ENCODE data around the gene PTBP3.
"Not testable (repeated sequence)": the region's sequence is repeated elsewhere in the genome, so short reads cannot be mapped to it uniquely, and the experiment has no call there.

The PTBP3 gene

DNA sequence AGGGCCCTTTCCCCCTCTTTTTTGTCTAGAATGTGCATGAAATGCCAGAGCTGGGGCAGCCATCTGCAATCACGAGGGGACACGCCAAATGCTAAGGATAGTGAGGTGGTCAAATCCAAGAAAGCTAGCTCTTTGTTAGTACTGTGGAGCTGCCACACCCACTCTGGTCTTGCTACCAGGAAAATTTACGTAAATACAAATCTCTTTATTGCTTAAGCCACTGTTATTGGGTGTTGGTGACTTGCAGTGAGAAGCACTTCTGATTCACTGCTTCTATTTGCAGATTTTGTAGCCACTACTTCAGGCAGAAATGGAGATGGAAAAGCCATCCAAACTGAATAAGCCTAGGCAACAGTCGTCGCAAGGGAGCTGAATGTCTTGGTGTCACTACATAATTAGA is 132.7 kb downstream of the PTBP3 start:
- peaks cover 15% of the 10 kb centered on the region for H3K9me3 Mint-ChIP-seq
- H3K4me1 Mint-ChIP-seq: no peaks in the 10 kb centered on the region
- no peak overlapping the region for H3K4me3 Mint-ChIP-seq
- H3K36me3 Mint-ChIP-seq (ENCODE audit: low read depth): peaks cover 13% of the 10 kb centered on the region
- ATAC-seq (no peak), DNase-seq (no peak)
- H3K27ac Mint-ChIP-seq: no peak overlapping the region
- H3K27me3 Mint-ChIP-seq: no peaks in the 10 kb centered on the region

DNA sequence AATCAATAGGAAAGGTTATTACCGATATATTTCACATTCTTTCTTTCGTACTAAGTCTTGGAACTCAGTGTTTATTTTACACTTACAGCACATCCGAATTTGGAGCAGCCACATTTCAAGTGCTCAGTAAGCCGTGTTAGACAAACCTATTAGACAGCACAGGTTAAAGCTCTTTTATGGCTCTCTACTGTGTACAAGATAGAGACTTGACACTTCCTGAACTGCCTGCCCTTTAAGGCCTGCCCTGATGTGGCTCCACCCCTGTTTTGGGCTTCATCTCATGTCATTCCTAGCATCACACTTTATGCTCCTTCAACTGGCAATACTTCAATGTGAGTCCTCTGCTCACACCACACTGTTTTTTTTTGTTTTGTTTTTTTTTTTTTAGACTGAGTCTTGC is 134.8 kb downstream of the PTBP3 start:
- H3K27me3 Mint-ChIP-seq: no peaks in the 10 kb centered on the region
- no peak for DNase-seq
- H3K4me3 Mint-ChIP-seq: no peak overlapping the region
- H3K27ac Mint-ChIP-seq: no peak overlapping the region
- H3K36me3 Mint-ChIP-seq (ENCODE audit: low read depth): peaks cover 7% of the 10 kb centered on the region
- H3K9me3 Mint-ChIP-seq: peaks cover 10% of the 10 kb centered on the region
- peaks cover 6% of the 10 kb centered on the region for H3K4me1 Mint-ChIP-seq
- no peak for ATAC-seq

- ATAC-seq (no peak), DNase-seq (no peak)
- H3K27me3 Mint-ChIP-seq: no peaks in the 10 kb centered on the region
- H3K4me3 Mint-ChIP-seq: no peak overlapping the region
- H3K36me3 Mint-ChIP-seq (ENCODE audit: low read depth): peaks cover 5% of the 10 kb centered on the region
- no peak overlapping the region for H3K27ac Mint-ChIP-seq
- H3K4me1 Mint-ChIP-seq: peaks cover 8% of the 10 kb centered on the region
- no peaks in the 10 kb centered on the region for H3K9me3 Mint-ChIP-seq
These were observed 138.4 kb downstream of the PTBP3 start for GRCh38 chr9:112194969-112195431.

- DNase-seq (no peak), ATAC-seq (peak; percentile 81)
- Mint-ChIP-seq H3K27ac (no peak overlapping the region), H3K9me3 (no peaks in the 10 kb centered on the region), H3K4me3 (no peak overlapping the region), H3K4me1 (peaks cover 8% of the 10 kb centered on the region), H3K27me3 (no peaks in the 10 kb centered on the region), H3K36me3 (ENCODE audit: low read depth) (peaks cover 5% of the 10 kb centered on the region)
These were observed 139.7 kb downstream of the PTBP3 start for GRCh38 chr9:112193572-112194288.

DNA sequence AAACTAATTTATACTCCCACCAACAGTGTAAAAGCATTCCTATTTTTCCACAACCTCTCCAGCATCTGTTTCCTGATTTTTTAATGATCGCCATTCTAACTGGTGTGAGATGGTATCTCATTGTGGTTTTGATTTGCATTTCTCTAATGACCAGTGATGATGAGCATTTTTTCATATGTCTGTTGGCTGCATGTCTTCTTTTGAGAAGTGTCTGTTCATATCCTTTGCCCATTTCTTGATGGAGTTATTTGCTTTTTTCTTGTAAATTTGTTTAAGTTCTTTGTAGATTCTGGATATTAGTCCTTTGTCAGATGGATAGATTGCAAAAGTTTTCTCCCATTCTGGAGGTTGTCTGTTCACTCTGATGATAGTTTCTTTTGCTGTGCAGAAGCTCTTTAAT is 143.1 kb downstream of the PTBP3 start:
- not testable (repeated sequence) for H3K36me3 Mint-ChIP-seq (ENCODE audit: low read depth); H3K27ac Mint-ChIP-seq; H3K9me3 Mint-ChIP-seq; H3K4me3 Mint-ChIP-seq; H3K4me1 Mint-ChIP-seq; H3K27me3 Mint-ChIP-seq; DNase-seq; ATAC-seq

DNA sequence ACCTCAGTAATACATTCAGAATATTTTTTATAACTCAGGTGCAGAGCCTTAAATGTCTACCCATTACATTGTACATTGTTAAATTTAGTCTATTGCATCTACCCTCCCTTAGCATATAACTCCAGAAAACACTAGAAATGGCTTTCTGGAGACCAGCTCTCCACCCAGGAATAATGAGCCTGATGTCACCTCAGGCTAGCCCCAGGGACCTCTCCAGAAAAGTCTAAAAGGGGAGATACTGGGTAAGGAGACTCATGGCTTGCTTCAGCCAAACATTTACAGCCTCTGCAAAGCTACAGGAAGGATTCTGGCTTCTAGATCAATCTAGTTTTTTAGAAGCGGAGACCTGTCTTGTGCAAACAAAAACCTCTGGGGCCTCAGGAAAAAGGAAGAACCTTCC is 144.5 kb downstream of the PTBP3 start:
- DNase-seq: no peak
- peaks cover 5% of the 10 kb centered on the region for H3K36me3 Mint-ChIP-seq (ENCODE audit: low read depth)
- no peak for ATAC-seq
- no peak overlapping the region for H3K4me3 Mint-ChIP-seq
- no peaks in the 10 kb centered on the region for H3K27me3 Mint-ChIP-seq
- H3K4me1 Mint-ChIP-seq: peaks cover 4% of the 10 kb centered on the region
- H3K9me3 Mint-ChIP-seq: no peaks in the 10 kb centered on the region
- H3K27ac Mint-ChIP-seq: no peak overlapping the region

DNA sequence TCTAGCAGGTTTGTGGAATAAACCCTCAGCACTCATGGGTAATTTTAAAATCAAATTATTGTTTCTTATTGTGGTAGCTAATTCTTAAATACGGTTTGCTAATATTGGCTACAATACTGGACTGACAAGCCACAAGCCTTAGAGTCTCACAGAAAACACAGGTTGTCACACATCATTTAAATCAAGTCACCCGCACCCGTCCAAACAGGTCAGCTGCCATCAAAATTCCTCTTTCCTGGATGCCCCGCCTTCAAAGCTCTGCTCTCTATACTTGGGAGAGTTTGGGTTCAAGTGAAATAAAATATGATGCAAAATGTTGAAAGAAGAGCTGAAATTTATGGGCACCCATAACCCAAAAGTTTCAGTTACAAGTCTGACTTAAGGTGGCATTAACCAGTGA is 146.0 kb downstream of the PTBP3 start:
- H3K9me3 Mint-ChIP-seq: peaks cover 8% of the 10 kb centered on the region

GRCh38 chr9:112186695-112187094 is 146.7 kb downstream of the PTBP3 start:
- Mint-ChIP-seq H3K4me1 (peaks cover 4% of the 10 kb centered on the region), H3K4me3 (no peak overlapping the region), H3K27ac (no peak overlapping the region), H3K9me3 (peaks cover 10% of the 10 kb centered on the region), H3K27me3 (no peaks in the 10 kb centered on the region), H3K36me3 (ENCODE audit: low read depth) (peaks cover 5% of the 10 kb centered on the region)
- DNase-seq (no peak), ATAC-seq (no peak)

More for the DNA sequence above, 146.0 kb downstream of the PTBP3 start:
- DNase-seq: no peak
- Mint-ChIP-seq H3K4me3 (no peak overlapping the region), H3K27me3 (no peaks in the 10 kb centered on the region), H3K4me1 (peaks cover 4% of the 10 kb centered on the region), H3K27ac (no peak overlapping the region), H3K36me3 (ENCODE audit: low read depth) (peaks cover 5% of the 10 kb centered on the region)
- no peak for ATAC-seq

DNA sequence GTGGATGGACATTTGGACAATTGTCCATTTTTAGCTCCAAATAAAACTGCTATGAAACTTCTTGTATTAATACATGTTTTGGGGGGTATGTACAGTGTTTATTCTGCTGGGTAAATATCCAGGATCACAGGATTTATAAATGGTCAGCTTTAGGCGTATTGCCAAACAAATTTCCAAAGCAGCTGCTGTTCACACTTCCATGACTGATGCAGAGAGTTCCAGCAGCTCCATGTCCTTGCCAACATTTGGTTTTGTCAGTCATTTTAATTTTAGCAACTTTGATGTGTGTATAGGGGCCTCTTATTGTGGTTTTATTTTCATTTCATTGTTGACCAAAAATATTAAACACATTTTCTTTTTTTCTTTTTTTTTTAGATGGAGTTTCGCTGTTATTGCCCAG is 148.5 kb downstream of the PTBP3 start:
- ATAC-seq: no peak
- DNase-seq: no peak
- peaks cover 10% of the 10 kb centered on the region for H3K9me3 Mint-ChIP-seq
- H3K4me3 Mint-ChIP-seq: no peak overlapping the region
- H3K27ac Mint-ChIP-seq: no peak overlapping the region
- H3K4me1 Mint-ChIP-seq: peaks cover 19% of the 10 kb centered on the region
- no peaks in the 10 kb centered on the region for H3K36me3 Mint-ChIP-seq (ENCODE audit: low read depth)
- peaks cover 6% of the 10 kb centered on the region for H3K27me3 Mint-ChIP-seq

GRCh38 chr9:112184221-112184620 is 149.2 kb downstream of the PTBP3 start:
- Mint-ChIP-seq H3K9me3 (peaks cover 10% of the 10 kb centered on the region), H3K27ac (no peak overlapping the region), H3K36me3 (ENCODE audit: low read depth) (no peaks in the 10 kb centered on the region), H3K4me3 (no peak overlapping the region), H3K4me1 (peaks cover 23% of the 10 kb centered on the region), H3K27me3 (peaks cover 6% of the 10 kb centered on the region)
- DNase-seq (no peak), ATAC-seq (no peak)

DNA sequence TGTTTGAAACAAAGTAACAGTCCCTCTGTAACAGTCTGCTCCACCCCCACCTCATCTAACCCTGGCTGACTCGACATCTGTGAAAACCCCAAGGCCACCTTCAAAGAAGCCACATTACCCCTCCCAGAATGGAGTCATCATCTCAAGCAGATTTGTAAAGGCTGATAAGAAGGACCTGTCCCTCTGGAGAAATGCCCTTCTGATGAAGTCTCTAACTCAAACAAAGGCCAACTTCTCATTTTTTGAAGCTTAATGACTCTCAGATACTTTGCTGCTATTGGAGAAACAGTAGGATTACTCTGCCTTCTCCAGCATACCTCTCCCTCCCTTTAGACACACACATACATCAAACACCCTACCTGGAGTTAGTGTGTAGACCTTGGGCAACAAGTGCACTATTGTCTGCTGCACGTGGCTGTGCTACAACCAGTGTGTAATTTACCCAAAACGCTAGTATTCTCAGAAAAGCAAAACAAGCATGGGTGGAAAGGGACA is 153.0 kb downstream of the PTBP3 start:
- Mint-ChIP-seq H3K27me3 (peaks cover 32% of the 10 kb centered on the region), H3K4me3 (peak overlapping the region; percentile 7), H3K9me3 (peaks cover 10% of the 10 kb centered on the region), H3K27ac (peak overlapping the region; percentile 61), H3K36me3 (ENCODE audit: low read depth) (no peaks in the 10 kb centered on the region), H3K4me1 (peaks cover 39% of the 10 kb centered on the region)
- peak; percentile 94 for ATAC-seq
- DNase-seq: peak; percentile 53

DNA sequence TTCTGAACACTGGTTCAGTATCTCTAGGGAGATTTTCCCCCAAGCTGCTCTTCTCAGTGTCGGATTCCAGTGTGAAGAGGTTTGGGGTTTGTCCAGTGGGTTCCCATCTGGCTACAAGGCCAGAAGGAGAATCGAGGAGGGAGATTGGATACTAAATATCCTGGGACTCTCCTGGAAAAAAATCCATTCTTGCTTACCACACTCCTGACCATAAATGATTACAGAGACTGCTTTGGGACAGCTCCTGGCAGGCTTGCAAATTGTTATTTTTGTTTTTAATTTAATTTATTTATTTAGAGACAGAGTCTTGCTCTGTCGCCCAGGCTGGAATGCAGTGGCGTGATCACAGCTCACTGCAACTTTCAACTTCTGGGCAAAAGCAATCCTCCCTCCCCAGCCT is 153.6 kb downstream of the PTBP3 start:
- H3K27me3 Mint-ChIP-seq: peaks cover 34% of the 10 kb centered on the region
- no peak for DNase-seq
- no peak overlapping the region for H3K4me3 Mint-ChIP-seq
- peaks cover 10% of the 10 kb centered on the region for H3K9me3 Mint-ChIP-seq
- no peak overlapping the region for H3K27ac Mint-ChIP-seq
- peaks cover 41% of the 10 kb centered on the region for H3K4me1 Mint-ChIP-seq
- ATAC-seq: no peak
- no peaks in the 10 kb centered on the region for H3K36me3 Mint-ChIP-seq (ENCODE audit: low read depth)

GRCh38 chr9:112176524-112176923 is 156.9 kb downstream of the PTBP3 start:
- H3K36me3 Mint-ChIP-seq (ENCODE audit: low read depth): peaks cover 8% of the 10 kb centered on the region
- H3K27ac Mint-ChIP-seq: peak overlapping the region; percentile 10
- H3K4me3 Mint-ChIP-seq: no peak overlapping the region
- peaks cover 34% of the 10 kb centered on the region for H3K27me3 Mint-ChIP-seq
- ATAC-seq (no peak), DNase-seq (no peak)
- peaks cover 59% of the 10 kb centered on the region for H3K4me1 Mint-ChIP-seq
- H3K9me3 Mint-ChIP-seq: no peaks in the 10 kb centered on the region

GRCh38 chr9:112175796-112176315 is 157.6 kb downstream of the PTBP3 start:
- no peak overlapping the region for H3K27ac Mint-ChIP-seq
- H3K27me3 Mint-ChIP-seq: peaks cover 29% of the 10 kb centered on the region
- H3K4me1 Mint-ChIP-seq: peaks cover 52% of the 10 kb centered on the region
- H3K36me3 Mint-ChIP-seq (ENCODE audit: low read depth): peaks cover 8% of the 10 kb centered on the region
- H3K9me3 Mint-ChIP-seq: no peaks in the 10 kb centered on the region
- H3K4me3 Mint-ChIP-seq: peak overlapping the region; percentile 70
- DNase-seq (no peak), ATAC-seq (no peak)

DNA sequence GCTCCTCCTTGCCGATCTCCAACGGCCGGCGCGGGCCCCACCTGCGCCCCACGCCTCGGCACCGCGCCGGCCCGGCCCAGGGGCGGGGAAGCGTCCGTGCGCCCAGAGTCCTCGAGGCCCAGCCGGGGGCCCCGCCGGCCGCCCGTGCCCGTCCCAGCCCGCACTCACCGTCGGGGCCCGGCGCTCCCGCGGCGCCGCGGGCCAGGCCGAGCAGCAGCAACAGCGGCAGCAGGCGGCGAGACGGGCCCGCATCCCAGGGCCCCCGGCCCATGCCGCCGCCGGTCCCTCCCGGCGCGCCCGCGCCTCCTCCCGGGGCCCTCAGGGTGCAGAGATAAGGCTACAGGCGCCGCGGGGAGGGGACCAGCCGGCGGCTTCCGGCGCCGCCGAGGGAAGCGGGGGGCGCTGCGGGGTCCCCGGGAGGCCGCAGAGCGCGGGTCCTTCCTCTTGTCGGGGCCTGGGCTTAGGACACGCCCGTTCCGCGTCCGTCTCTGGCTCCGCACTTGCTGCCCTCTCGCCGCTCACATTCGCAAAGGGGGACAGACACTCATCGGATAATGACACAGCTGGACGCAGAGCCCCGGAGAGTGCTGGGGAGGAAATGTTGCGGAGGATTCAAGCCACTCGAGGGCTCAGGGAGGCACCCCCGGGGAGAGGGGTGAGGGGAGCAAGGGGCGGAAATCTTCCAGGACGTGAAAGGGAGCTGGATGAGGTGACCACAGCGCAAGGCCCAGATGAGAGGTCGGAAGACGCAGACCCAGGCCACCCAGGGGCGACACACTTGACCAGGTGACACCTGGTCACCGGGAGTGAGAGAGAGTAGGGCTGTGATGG is 158.2 kb downstream of the PTBP3 start, which contains the start of gene SUSD1:
Gene SUSD1 (minus strand): TSS at position 333 of the 831 bp plus-strand sequence. CDS start 62 bp downstream, at position 271.
- Mint-ChIP-seq H3K36me3 (ENCODE audit: low read depth) (peaks cover 8% of the 10 kb centered on the region), H3K27ac (peak within 1 kb of the TSS; percentile 90), H3K27me3 (peaks cover 28% of the 10 kb centered on the region), H3K4me1 (peaks cover 48% of the 10 kb centered on the region), H3K9me3 (no peaks in the 10 kb centered on the region), H3K4me3 (peak within 1 kb of the TSS; percentile 85)
- DNase-seq (peak; percentile 38), ATAC-seq (peak; percentile 53)

Data from activated naive CD8-positive, alpha-beta T cell treated with anti-CD3 and anti-CD28 coated beads, Interleukin-2, amount 50 U/mL, for 24 hours (primary cell).